ENCODE data around the gene RTN1.

The RTN1 gene

GRCh38 chr14:59816941-59817340 is 53.6 kb downstream of the RTN1 start:
- ChIA-PET POLR2A (no interaction called here), CTCF (interaction anchor here (1.3 kb wide), 1 partner anchor 16 kb away, joined by 3 read pairs; no protein-coding TSS in a partner anchor)
- no peak for TF ChIP-seq CTCF (IDR thresholded peaks at IDR 0.05; ENCODE audit: control extremely low read depth, extremely low read depth, low read depth, missing control alignments)
- no peak for DNase-seq (ENCODE audit: extremely low spot score)

GRCh38 chr14:59814988-59815387 is 55.6 kb downstream of the RTN1 start:
- no peak for DNase-seq (ENCODE audit: extremely low spot score)
- CTCF ChIA-PET = interaction anchor here (0.8 to 1.2 kb wide), 3 partner anchors 9 to 231 kb away, joined by 3 read pairs; no protein-coding TSS in a partner anchor
- TF ChIP-seq CTCF (IDR thresholded peaks at IDR 0.05; ENCODE audit: control extremely low read depth, extremely low read depth, low read depth, missing control alignments) = no peak
- POLR2A ChIA-PET = no interaction called here

GRCh38 chr14:59811815-59812214 is 58.8 kb downstream of the RTN1 start:
- ChIA-PET CTCF (interaction anchor here (1.2 kb wide), 1 partner anchor 20 kb away, joined by 3 read pairs; no protein-coding TSS in a partner anchor), POLR2A (no interaction called here)
- no peak for DNase-seq (ENCODE audit: extremely low spot score)
- no peak for TF ChIP-seq CTCF (IDR thresholded peaks at IDR 0.05; ENCODE audit: control extremely low read depth, extremely low read depth, low read depth, missing control alignments)

- TF ChIP-seq CTCF (IDR thresholded peaks at IDR 0.05; ENCODE audit: control extremely low read depth, extremely low read depth, low read depth, missing control alignments) = no peak
- CTCF ChIA-PET = interaction anchor here (1.5 kb wide), 1 partner anchor 36 kb away, joined by 3 read pairs; no protein-coding TSS in a partner anchor
- DNase-seq (ENCODE audit: extremely low spot score) = no peak
- POLR2A ChIA-PET = no interaction called here
Measured at GRCh38 chr14:59811073-59811472, 59.5 kb downstream of the RTN1 start.

- no peak for DNase-seq (ENCODE audit: extremely low spot score)
- no peak for TF ChIP-seq CTCF (IDR thresholded peaks at IDR 0.05; ENCODE audit: control extremely low read depth, extremely low read depth, low read depth, missing control alignments)
- POLR2A ChIA-PET = no interaction called here
- CTCF ChIA-PET = interaction anchor here (1.2 kb wide), 1 partner anchor 47 kb away, joined by 3 read pairs; no protein-coding TSS in a partner anchor
Measured at GRCh38 chr14:59803052-59803540, 67.5 kb downstream of the RTN1 start.

GRCh38 chr14:59788176-59788575 is 82.4 kb downstream of the RTN1 start:
- no peak for TF ChIP-seq CTCF (IDR thresholded peaks at IDR 0.05; ENCODE audit: control extremely low read depth, extremely low read depth, low read depth, missing control alignments)
- DNase-seq (ENCODE audit: extremely low spot score) = no peak
- POLR2A ChIA-PET = no interaction called here
- CTCF ChIA-PET = no interaction called here
